OCI-LY3 (cell line): Measurements from ENCODE around the gene EPHB2.

ENCODE experiments used
- EZH2phosphoT487 ChIP-seq: fragments of 200-600 bp; shearing (Covaris generic); IDR thresholded peaks from 2 replicates; pipeline ENCODE4 v1.6.1; 2018; ENCODE audit warnings: antibody characterized with exemption, mixed run types, low read depth
- TF ChIP-seq, protein P1 (sequence below): fragments of 200-600, 300-600 bp; sonication (generic); IDR thresholded peaks from 2 replicates; pipeline ENCODE4 v1.5.1; 2014; ENCODE audit warnings: antibody characterized with exemption, low read length, low read depth

DNA sequence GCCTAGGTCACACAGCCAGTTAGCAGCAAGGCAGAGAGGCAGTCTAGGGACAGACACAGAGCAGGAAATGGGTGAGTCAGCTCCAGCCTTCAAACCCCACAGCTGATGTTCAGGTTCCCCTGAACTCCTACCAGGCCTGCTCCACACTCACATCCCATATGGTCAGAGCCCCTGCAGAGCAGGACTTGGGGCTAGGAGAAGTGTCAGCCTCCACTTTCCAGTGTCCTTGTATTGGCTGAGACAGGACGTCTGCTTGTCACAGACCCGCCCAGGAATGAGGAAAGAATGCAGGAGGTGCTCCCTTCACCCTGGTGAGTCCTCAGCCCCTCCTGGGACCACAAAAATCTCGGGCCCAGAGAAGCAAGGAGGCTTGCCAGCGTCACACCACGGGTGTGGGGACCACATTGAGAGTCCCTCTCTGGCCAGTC is 169.5 kb downstream of the EPHB2 start:
- TF ChIP-seq, protein P1, sequence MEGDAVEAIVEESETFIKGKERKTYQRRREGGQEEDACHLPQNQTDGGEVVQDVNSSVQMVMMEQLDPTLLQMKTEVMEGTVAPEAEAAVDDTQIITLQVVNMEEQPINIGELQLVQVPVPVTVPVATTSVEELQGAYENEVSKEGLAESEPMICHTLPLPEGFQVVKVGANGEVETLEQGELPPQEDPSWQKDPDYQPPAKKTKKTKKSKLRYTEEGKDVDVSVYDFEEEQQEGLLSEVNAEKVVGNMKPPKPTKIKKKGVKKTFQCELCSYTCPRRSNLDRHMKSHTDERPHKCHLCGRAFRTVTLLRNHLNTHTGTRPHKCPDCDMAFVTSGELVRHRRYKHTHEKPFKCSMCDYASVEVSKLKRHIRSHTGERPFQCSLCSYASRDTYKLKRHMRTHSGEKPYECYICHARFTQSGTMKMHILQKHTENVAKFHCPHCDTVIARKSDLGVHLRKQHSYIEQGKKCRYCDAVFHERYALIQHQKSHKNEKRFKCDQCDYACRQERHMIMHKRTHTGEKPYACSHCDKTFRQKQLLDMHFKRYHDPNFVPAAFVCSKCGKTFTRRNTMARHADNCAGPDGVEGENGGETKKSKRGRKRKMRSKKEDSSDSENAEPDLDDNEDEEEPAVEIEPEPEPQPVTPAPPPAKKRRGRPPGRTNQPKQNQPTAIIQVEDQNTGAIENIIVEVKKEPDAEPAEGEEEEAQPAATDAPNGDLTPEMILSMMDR, result no peak
- TF ChIP-seq EZH2phosphoT487, result no peak
